Measurements from ENCODE around the gene IVL. TPM values are rescaled to one million over a fixed set of nuclear protein-coding genes. Genes with fewer than 3 reads are reported as not detected.

The IVL gene
- total RNA-seq, 1 experiment from 2014 or later: not detected

DNA sequence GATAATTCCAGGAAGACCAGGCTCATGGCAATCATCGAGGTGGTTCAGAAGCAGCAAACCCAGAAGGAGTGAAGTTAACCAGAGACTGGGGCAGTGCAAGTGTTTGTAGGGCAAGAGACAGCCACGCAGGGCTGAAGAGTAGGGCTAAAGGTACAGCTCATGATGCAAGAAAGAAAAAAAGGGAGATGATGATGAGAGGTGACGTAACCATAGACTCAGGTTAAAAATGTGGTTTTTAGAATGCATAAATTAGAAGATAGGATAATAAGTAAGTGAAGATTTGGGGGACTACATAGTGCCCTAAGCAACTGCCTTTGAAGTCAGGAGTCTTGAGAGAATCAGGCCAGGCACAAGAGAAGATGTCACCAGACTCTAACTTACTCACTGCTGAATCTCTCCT lies 48.2 kb upstream of the IVL start:
- ATAC-seq: no peak
- TF ChIP-seq TCF7L2 (IDR thresholded peaks at IDR 0.05; ENCODE audit: low read depth, low read length) (no peak), REST (IDR thresholded peaks at IDR 0.05; ENCODE audit: insufficient read depth in 1 of 2, low read depth in 2 of 2, low read length in 1 of 2) (no peak), POLR2AphosphoS5 (IDR thresholded peaks at IDR 0.05; ENCODE audit: low read depth, low read length) (no peak), SIN3A (IDR thresholded peaks at IDR 0.05; ENCODE audit: borderline replicate concordance, insufficient read depth, low read depth, low read length) (no peak)
- TF ChIP-seq, protein P1, sequence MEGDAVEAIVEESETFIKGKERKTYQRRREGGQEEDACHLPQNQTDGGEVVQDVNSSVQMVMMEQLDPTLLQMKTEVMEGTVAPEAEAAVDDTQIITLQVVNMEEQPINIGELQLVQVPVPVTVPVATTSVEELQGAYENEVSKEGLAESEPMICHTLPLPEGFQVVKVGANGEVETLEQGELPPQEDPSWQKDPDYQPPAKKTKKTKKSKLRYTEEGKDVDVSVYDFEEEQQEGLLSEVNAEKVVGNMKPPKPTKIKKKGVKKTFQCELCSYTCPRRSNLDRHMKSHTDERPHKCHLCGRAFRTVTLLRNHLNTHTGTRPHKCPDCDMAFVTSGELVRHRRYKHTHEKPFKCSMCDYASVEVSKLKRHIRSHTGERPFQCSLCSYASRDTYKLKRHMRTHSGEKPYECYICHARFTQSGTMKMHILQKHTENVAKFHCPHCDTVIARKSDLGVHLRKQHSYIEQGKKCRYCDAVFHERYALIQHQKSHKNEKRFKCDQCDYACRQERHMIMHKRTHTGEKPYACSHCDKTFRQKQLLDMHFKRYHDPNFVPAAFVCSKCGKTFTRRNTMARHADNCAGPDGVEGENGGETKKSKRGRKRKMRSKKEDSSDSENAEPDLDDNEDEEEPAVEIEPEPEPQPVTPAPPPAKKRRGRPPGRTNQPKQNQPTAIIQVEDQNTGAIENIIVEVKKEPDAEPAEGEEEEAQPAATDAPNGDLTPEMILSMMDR (IDR thresholded peaks at IDR 0.05): no peak
- Histone ChIP-seq H3K27ac (ENCODE audit: low read length) (no peak overlapping the region), H3K27me3 (ENCODE audit: control insufficient read depth, insufficient read depth, low read length) (peaks cover 2% of the 10 kb centered on the region; the same call in 1 of the 2 replicates), H3K36me3 (ENCODE audit: control insufficient read depth, insufficient read depth, low read length) (no peaks in the 10 kb centered on the region), H3K4me1 (ENCODE audit: control insufficient read depth, insufficient read depth, low read length) (no peaks in the 10 kb centered on the region), H3K4me3 (ENCODE audit: low read depth in 2 of 2, low read length in 2 of 2) (no peak overlapping the region), H3K9me3 (ENCODE audit: control insufficient read depth, insufficient read depth, low read depth, low read length) (no peaks in the 10 kb centered on the region)
- BruUV-seq (replicated peaks): no TSS peak
- DNase-seq (ENCODE audit: low read depth, low spot score): no peak
- in situ Hi-C loops (cut with HindIII; ENCODE audit: low pct_unique_long_range_greater_than_20kb, low sequenced_read_pairs) (no loop called here), intact Hi-C loops (cut with micrococcal nuclease; ENCODE audit: unreplicated experiment) (no loop called here)
- CTCF ChIA-PET: no interaction called here
- POLR2A ChIA-PET: no interaction called here

DNA sequence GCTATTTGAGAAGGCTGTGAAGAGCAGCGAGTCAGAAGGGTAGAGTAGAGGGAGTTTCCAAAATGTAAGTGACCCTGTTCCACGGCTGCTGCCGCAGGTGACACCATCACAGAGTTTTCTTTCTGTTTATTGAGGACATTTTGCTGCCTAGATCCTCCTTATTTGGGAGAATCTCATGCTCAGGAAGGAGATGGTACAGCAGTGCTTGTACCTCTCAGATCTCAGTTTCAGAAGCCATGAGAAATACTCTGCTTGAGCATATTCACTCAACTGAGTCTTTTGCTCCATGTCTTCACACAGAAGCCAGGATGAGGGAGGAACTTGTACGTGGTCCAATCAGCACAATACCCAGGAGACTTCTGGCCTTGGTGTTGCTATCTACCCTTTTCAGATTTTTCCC lies 47.0 kb upstream of the IVL start:
- in situ Hi-C loops (cut with HindIII; ENCODE audit: low pct_unique_long_range_greater_than_20kb, low sequenced_read_pairs): no loop called here
- no peak for TF ChIP-seq TCF7L2 (IDR thresholded peaks at IDR 0.05; ENCODE audit: low read depth, low read length)
- no peak for TF ChIP-seq POLR2AphosphoS5 (IDR thresholded peaks at IDR 0.05; ENCODE audit: low read depth, low read length)
- TF ChIP-seq REST (IDR thresholded peaks at IDR 0.05; ENCODE audit: insufficient read depth in 1 of 2, low read depth in 2 of 2, low read length in 1 of 2): no peak
- TF ChIP-seq, protein P1 (IDR thresholded peaks at IDR 0.05): no peak
- TF ChIP-seq SIN3A (IDR thresholded peaks at IDR 0.05; ENCODE audit: borderline replicate concordance, insufficient read depth, low read depth, low read length): no peak
- no TSS peak for BruUV-seq (replicated peaks)

More for the DNA sequence above, 47.0 kb upstream of the IVL start:
- intact Hi-C loops (cut with micrococcal nuclease; ENCODE audit: unreplicated experiment): no loop called here
- H3K4me3 ChIP-seq (ENCODE audit: low read depth in 2 of 2, low read length in 2 of 2): no peak overlapping the region
- DNase-seq (ENCODE audit: low read depth, low spot score) (no peak), ATAC-seq (no peak)
- no peak overlapping the region for H3K27ac ChIP-seq (ENCODE audit: low read length)
- H3K36me3 ChIP-seq (ENCODE audit: control insufficient read depth, insufficient read depth, low read length): no peaks in the 10 kb centered on the region
- ChIA-PET POLR2A (no interaction called here), CTCF (no interaction called here)
- H3K9me3 ChIP-seq (ENCODE audit: control insufficient read depth, insufficient read depth, low read depth, low read length): no peaks in the 10 kb centered on the region
- H3K27me3 ChIP-seq (ENCODE audit: control insufficient read depth, insufficient read depth, low read length): peaks cover 2% of the 10 kb centered on the region; the same call in 1 of the 2 replicates
- H3K4me1 ChIP-seq (ENCODE audit: control insufficient read depth, insufficient read depth, low read length): no peaks in the 10 kb centered on the region

Data from Panc1 (cell line).